ENCODE results near the gene ILDR2. TPM values are rescaled to one million over a fixed set of nuclear protein-coding genes. Genes with fewer than 3 reads are reported as not detected.
"Not testable (repeated sequence)": the region's sequence is repeated elsewhere in the genome, so short reads cannot be mapped to it uniquely, and the experiment has no call there.

Gene ILDR2
- total RNA-seq, 1 donor from 2014 or later: 3.6 TPM

DNA sequence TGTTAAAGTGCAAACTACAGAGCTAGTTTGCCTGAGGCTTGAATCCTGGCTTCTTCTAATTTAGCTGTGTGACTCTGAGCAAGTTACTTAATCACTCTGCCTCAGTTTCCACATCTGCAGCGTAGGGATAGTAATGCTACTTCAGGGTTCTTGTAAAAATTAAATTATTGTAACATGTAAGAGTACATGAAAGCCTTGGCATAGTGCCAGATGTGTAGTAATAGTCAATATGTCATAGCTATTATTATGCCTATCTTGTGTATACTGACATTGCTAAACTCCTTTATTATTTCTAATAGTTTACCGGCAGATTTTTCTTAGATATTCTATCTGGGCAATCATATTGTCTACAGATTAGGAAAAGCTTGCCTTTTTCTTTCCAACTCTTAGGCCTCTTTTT lies 92.4 kb downstream of the ILDR2 start:
- Histone ChIP-seq H3K27me3 (ENCODE audit: low read depth) (peaks cover 43% of the 10 kb centered on the region), H3K9me3 (replicated peaks) (no peaks in the 10 kb centered on the region), H3K4me1 (peaks cover 7% of the 10 kb centered on the region), H3K4me3 (no peak overlapping the region), H3K27ac (replicated peaks) (no peak overlapping the region), H3K36me3 (no peaks in the 10 kb centered on the region)
- TF ChIP-seq, protein P1, sequence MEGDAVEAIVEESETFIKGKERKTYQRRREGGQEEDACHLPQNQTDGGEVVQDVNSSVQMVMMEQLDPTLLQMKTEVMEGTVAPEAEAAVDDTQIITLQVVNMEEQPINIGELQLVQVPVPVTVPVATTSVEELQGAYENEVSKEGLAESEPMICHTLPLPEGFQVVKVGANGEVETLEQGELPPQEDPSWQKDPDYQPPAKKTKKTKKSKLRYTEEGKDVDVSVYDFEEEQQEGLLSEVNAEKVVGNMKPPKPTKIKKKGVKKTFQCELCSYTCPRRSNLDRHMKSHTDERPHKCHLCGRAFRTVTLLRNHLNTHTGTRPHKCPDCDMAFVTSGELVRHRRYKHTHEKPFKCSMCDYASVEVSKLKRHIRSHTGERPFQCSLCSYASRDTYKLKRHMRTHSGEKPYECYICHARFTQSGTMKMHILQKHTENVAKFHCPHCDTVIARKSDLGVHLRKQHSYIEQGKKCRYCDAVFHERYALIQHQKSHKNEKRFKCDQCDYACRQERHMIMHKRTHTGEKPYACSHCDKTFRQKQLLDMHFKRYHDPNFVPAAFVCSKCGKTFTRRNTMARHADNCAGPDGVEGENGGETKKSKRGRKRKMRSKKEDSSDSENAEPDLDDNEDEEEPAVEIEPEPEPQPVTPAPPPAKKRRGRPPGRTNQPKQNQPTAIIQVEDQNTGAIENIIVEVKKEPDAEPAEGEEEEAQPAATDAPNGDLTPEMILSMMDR (IDR thresholded peaks at IDR 0.05; ENCODE audit: borderline replicate concordance): no peak
- DNase-seq: no peak
- intact Hi-C loops (cut with micrococcal nuclease): no loop called here

DNA sequence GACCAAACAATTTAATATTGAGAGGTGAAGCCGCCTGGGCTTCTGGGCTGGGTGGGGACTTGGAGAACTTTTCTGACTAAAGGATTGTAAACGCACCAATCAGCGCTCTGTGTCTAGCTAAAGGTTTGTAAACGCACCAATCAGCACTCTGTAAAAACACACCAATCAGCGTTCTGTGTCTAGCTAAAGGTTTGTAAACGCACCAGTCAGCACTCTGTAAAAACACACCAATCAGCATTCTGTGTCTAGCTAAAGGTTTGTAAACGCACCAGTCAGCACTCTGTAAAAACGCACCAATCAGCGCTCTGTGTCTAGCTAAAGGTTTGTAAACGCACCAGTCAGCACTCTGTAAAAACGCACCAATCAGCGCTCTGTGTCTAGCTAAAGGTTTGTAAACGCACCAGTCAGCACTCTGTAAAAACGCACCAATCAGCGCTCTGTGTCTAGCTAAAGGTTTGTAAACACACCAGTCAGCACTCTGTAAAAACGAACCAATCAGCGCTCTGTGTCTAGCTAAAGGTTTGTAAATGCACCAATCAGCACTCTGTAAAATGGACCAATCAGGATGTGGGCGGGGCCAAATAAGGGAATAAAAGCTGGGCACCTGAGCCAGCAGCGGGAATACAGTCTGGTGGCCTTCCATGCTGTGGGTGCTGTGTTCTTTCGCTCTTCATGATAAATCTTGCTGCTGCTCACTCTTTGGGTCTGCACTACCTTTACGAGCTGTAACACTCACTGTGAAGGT lies 97.0 kb downstream of the ILDR2 start:
- Histone ChIP-seq H3K4me1 (peaks cover 32% of the 10 kb centered on the region), H3K27me3 (ENCODE audit: low read depth) (peaks cover 12% of the 10 kb centered on the region)
- H3K36me3 ChIP-seq; H3K9me3 ChIP-seq (replicated peaks); intact Hi-C loops (cut with micrococcal nuclease); DNase-seq; H3K4me3 ChIP-seq; H3K27ac ChIP-seq (replicated peaks): not testable (repeated sequence)

DNA sequence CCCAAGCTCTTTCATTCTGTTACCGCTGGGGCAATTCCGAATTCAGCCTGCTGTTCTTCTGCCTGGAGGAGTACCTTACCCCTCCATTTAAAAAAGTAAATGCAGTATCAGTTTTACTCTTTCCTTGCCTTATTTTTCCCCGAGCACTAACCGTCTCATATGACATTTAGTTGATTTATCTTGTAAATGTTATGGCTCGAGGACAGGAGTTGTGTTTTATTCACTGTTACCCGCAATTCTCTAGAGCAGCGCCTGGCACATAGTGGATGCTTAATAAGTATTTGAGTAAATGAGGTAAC lies 98.9 kb downstream of the ILDR2 start:
- Histone ChIP-seq H3K4me1 (peaks cover 37% of the 10 kb centered on the region), H3K27me3 (ENCODE audit: low read depth) (no peaks in the 10 kb centered on the region), H3K4me3 (peak overlapping the region; percentile 91), H3K36me3 (no peaks in the 10 kb centered on the region), H3K9me3 (replicated peaks) (no peaks in the 10 kb centered on the region), H3K27ac (replicated peaks) (peak overlapping the region; percentile 95)
- no peak for DNase-seq
- TF ChIP-seq, protein P1 (IDR thresholded peaks at IDR 0.05; ENCODE audit: borderline replicate concordance): peak; percentile 52
- intact Hi-C loops (cut with micrococcal nuclease): no loop called here

DNA sequence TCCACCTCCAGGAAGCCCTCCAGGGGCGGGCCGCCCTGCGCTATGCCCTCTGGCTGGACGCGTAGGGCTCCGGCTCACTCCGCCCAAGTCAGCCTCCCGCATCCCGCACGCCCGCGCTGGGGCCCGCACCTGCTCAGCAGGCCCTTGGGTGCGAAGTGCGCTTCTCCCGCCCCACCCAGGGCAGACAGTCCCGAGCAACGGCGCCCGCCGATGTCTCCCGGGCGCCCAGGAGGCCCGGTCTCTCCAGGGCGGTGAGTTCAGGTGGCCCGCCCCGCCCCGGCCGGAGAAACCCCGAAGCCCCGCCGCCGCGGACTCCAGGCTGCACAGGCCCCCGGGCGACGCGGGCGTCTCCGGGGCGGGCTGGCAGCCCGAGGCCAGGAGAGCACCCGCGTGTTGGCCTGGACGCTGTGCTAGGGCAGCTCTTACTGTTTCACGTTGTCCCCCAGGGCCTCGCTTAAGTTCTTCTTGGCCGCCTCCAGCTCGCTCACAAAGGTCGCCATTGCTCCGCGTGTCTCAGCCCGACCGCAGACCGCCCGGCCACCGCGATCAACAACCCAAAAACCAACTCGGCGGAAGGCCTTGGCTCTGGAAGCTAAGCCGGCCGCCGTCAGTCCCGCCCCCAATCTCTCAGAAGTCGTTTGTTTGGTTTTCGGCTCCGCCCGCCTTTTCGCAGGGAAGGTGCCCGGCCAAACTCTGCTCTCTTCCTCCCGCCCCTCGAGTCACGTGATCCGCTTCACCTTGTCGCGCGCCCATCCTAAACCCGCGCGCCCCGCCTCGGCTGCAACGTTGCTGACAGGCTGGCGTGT lies 99.4 kb downstream of the ILDR2 start, which contains the start of gene TADA1:
Gene TADA1, minus strand, starts transcription at position 531 of the 806 bp plus-strand sequence. Its CDS starts 31 bp downstream, at position 500.
- Histone ChIP-seq H3K36me3 (no peaks in the 10 kb centered on the region), H3K27ac (replicated peaks) (peak within 1 kb of the TSS; percentile 95), H3K27me3 (ENCODE audit: low read depth) (no peaks in the 10 kb centered on the region), H3K4me1 (peaks cover 41% of the 10 kb centered on the region), H3K9me3 (replicated peaks) (no peaks in the 10 kb centered on the region), H3K4me3 (peak within 1 kb of the TSS; percentile 91)
- DNase-seq: peak; percentile 99
- TF ChIP-seq, protein P1 (IDR thresholded peaks at IDR 0.05; ENCODE audit: borderline replicate concordance): no peak
- intact Hi-C loops (cut with micrococcal nuclease): no loop called here

DNA sequence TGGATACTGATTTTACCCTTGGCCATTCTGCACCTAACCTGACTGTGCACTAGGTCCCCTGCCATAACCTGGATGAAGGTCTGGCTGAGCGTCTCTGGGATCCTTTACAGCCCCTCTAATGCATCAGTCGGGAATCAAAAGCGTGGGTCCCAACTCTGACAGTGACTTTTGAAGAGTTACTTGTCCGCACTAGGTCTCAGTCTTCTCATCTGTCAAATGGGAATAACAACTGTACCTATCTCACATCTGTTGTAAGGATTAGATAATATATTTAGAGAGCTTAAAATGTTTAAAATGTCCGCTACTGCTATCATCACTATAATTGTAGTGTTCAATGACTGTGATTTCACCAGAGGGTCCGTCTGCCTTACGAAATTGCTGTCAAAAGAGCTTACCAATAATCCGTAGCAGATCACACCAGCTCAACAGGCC lies 100.0 kb downstream of the ILDR2 start:
- Histone ChIP-seq H3K4me1 (peaks cover 46% of the 10 kb centered on the region), H3K27ac (replicated peaks) (peak overlapping the region; percentile 95), H3K4me3 (peak overlapping the region; percentile 91), H3K36me3 (no peaks in the 10 kb centered on the region), H3K27me3 (ENCODE audit: low read depth) (no peaks in the 10 kb centered on the region), H3K9me3 (replicated peaks) (no peaks in the 10 kb centered on the region)
- DNase-seq: no peak
- intact Hi-C loops (cut with micrococcal nuclease): no loop called here
- TF ChIP-seq, protein P1 (IDR thresholded peaks at IDR 0.05; ENCODE audit: borderline replicate concordance): no peak

DNA sequence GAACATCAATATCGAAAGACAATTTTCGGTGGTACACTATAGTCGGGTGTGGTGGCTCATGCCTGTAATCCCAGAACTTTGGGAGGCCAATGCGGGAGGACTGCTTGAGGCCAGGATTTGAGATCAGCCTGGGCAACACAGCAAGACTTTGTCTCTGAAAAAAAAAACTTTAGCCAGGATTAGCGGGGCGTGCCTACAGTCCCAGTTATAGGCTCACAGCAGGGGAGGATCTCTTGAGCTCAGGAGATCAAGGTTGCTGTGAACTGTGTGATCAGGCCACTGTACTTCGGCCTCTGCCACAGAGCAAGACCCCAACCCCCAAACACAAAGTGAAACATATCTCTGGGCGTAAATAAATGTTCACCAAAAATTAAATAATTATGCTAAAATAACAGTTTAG lies 100.9 kb downstream of the ILDR2 start:
- DNase-seq: no peak
- Histone ChIP-seq H3K27ac (replicated peaks) (no peak overlapping the region), H3K4me1 (peaks cover 54% of the 10 kb centered on the region), H3K27me3 (ENCODE audit: low read depth) (no peaks in the 10 kb centered on the region), H3K9me3 (replicated peaks) (no peaks in the 10 kb centered on the region), H3K4me3 (no peak overlapping the region), H3K36me3 (no peaks in the 10 kb centered on the region)
- intact Hi-C loops (cut with micrococcal nuclease): no loop called here
- TF ChIP-seq, protein P1 (IDR thresholded peaks at IDR 0.05; ENCODE audit: borderline replicate concordance): no peak
